ENCODE results near the gene PHAF1. TPM values are rescaled to one million over a fixed set of nuclear protein-coding genes. Genes with fewer than 3 reads are reported as not detected.

PHAF1 gene
- total and polyA plus RNA-seq, 2 of the 8 experiments (the other 6 are each of a cell fraction or from before 2014, with no cell fraction given): 18.6 to 26.4 TPM

DNA sequence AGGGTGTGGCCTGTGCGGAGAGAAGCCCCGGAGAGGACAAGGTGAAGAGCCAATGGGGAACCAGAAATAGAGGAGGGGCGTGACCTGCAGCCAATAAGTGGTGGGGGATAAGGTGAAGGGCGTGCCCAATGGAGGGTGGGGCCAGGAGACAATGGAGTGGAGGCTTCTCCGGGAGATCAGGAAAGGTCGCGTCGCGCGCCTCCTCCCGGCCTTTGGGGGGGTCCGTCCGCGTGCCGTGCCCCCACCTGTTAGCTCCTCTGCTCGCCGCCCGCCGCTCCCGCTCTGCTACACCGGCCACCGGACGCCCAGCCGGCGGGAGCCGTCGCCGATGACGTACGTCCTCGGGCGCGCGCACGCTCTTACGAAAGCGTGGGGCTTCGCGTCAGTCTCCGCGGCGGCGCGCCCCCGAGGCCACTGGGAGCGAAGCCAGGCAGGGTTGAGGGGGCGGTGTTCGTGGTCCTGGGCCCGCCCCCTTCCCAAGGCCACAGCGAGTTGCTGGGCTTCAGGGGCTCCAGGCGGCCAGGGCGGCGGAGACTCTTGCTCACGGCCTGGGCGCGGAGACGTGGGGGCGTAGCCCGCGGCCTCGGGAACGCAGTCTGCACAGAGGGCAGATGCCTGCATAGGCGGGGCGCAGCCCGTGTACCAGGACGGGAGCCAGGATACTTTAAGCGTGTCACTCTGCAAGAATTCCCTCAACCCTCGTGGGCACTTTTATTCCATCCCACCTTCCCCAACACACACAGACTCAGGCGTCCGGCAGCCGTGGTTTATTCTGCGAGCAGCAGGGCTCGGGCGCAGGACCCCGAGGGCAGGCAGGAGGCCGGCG, 74.1 kb downstream of the PHAF1 start, which contains the start of gene MATCAP1 (continued):
- no peak for TF ChIP-seq KDM1A (IDR thresholded peaks at IDR 0.05; ENCODE audit: borderline replicate concordance, low read length)
- peak; percentile 87 for TF ChIP-seq CEBPB (IDR thresholded peaks at IDR 0.05; ENCODE audit: low read depth, low read length)
- peak; percentile 86 for TF ChIP-seq PHF8 (conservative IDR thresholded peaks at IDR 0.05; ENCODE audit: low read depth, low read length)
- TF ChIP-seq, protein P1, sequence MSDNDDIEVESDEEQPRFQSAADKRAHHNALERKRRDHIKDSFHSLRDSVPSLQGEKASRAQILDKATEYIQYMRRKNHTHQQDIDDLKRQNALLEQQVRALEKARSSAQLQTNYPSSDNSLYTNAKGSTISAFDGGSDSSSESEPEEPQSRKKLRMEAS (IDR thresholded peaks at IDR 0.05): peak; percentile 52
- peak; percentile 64 for TF ChIP-seq SP2 (IDR thresholded peaks at IDR 0.05; ENCODE audit: low read length)
- TF ChIP-seq RFX5 (IDR thresholded peaks at IDR 0.05; ENCODE audit: borderline replicate concordance, low read depth, low read length): no peak
- TF ChIP-seq BRCA1 (IDR thresholded peaks at IDR 0.05; ENCODE audit: low read depth, low read length): no peak
- no peak for TF ChIP-seq SUZ12 (IDR thresholded peaks at IDR 0.05; ENCODE audit: low read length)
- TF ChIP-seq, protein P2, sequence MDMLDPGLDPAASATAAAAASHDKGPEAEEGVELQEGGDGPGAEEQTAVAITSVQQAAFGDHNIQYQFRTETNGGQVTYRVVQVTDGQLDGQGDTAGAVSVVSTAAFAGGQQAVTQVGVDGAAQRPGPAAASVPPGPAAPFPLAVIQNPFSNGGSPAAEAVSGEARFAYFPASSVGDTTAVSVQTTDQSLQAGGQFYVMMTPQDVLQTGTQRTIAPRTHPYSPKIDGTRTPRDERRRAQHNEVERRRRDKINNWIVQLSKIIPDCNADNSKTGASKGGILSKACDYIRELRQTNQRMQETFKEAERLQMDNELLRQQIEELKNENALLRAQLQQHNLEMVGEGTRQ (IDR thresholded peaks at IDR 0.05; ENCODE audit: low read length): no peak
- TF ChIP-seq RBBP5 (IDR thresholded peaks at IDR 0.05; ENCODE audit: borderline replicate concordance, low read depth, low read length): 0 out of 2 replicates have a peak, but pooled peaks have one; percentile 55
- peak; percentile 62 for TF ChIP-seq TAF1 (IDR thresholded peaks at IDR 0.05; ENCODE audit: low read depth, low read length)
- no peak for TF ChIP-seq NRF1 (IDR thresholded peaks at IDR 0.05; ENCODE audit: low read depth, low read length)

Measured in H1 (cell line).